HG03457 (cell line): ENCODE data around the gene EMC7.
"Not testable (repeated sequence)": the region's sequence is repeated elsewhere in the genome, so short reads cannot be mapped to it uniquely, and the experiment has no call there.

ENCODE experiments used
- ATAC-seq: cut with Tn5 transposase; IDR thresholded peaks from one replicate; pipeline ENCODE4 v1.9.1; 2021; ENCODE audit warnings: moderate number of reproducible peaks; ENCODE audit not compliant: unreplicated experiment

The EMC7 gene

DNA sequence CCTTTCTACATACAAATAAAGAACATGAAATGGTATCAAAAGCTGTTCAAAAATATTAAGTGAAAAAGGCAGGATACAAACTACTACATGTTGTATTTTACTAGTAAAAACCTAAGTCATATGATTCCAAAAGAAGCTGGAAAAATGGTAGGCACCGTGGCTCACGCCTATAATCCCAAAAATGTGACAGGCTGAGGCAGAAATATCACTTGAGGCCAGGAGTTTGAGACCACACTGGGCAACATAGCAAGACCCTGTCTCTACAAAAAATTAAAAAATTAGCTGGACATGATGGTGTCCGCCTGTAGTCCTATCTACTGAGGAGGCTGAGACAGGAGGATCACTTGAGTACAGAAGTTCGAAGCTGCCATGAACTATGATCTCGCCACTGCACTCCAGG lies 1.7 kb downstream of the EMC7 start:
- no peak for ATAC-seq

DNA sequence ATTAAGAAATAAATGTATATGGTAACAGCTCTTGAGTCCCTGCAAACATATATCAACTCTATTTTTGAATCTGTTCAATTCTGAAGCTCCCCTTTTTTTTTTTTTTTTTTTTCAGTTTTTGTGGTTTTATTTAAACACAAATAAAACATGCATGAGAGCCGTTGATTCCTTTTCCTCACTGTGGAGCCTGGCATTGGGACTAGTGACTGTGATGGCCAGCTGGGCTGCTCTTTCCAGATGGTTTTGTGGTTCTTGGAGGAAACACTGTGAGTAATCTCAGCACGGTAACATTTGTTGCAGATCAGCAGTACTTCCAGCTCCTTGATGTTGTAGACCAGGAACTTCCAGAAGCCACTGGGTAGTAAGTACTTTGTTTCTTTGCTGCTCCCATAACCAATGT lies 15.9 kb downstream of the EMC7 start:
- no peak for ATAC-seq

DNA sequence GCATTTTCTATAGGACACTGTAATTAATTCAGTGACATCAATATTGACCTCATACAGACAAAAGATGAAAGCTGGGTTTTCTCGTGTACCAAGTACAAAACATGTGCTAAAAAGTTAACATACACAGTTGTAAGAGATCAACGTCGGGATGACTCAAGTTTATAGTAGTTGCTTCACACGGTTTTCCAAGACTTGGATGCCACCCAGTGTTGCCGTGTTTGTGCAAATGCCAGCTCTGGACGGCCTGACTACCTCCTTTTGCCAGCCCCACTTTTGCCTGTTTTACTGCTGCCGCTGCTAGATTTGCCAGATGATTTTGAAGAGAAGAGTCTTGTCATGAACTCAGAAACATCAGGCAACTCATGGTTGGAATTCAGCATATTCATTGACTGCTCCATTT lies 17.6 kb downstream of the EMC7 start:
- ATAC-seq = no peak

DNA sequence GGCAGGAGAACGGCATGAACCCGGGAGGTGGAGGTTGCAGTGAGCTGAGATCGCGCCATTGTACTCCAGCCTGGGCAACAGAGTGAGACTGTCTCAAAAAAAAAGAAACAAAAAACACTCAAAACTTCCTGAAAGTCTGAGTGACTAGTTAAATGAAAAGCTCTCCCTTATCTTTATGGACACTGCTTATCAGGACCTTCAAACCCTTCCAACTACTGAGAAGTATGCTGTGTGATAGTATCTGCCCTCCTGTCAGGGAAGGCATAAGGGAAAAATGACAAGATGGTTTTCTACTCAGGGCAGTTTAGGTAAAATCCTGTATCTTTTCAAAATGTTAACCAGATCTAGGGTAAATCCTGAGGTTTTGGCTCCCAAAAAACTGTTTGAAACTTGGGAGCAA lies 21.8 kb downstream of the EMC7 start:
- no peak for ATAC-seq

- ATAC-seq = no peak
Observed at GRCh38 chr15:34078900-34079299, 22.8 kb downstream of the EMC7 start.

DNA sequence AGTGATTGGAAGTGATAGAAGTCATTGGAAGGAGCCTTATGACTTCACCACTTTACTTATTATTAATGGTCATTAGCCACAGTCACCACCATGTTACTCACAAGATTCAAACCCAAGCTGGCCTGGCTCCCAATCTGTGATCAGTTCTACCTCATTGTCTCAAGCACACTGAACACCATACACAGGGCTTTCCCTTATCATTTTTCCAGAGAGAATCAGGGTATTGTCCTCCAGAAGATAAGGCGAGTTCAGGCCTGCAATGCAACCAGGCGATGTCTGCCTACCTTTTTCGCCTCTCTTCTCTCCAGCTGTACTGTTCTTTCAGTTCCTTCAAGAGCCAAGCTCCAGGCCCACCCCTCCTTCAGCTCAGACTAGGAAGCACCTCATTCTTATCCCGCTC lies 24.9 kb downstream of the EMC7 start:
- ATAC-seq = no peak

DNA sequence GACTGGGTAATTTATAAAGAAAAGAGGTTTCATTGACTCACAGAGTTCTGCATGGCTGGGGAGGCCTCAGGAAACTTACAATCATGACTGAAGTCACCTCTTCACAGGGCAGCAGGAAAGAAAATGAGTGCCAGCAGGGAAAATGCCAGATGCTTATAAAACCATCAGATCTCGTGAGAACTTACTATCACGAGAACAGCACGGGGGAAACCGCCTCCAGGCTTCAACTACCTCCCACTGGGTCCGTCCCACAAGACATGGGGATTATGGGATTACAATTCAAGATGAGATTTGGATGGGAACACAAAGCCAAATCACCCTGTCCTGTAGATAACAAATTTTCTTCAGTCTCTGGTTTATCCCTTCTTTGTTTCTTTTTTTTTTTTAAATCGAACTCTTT lies 31.7 kb downstream of the EMC7 start:
- no peak for ATAC-seq

DNA sequence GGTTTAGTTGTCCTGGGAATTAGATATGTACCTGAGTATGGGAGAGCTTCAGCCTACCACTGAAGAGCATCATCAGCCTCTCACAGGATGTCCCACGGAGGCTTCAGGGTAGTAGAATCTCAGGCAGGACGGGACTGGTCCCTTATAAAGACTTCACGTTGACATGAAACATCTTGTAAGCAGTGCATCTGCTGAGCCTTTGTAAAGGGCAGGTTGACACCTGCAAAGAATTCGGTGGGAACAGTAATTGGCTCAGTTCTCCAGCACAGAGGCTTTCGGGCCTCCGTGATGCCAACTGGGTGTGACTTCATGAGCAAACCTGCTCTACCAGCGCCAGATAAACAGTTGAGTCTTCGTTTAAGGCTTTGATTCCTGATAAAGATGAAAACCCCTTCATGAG lies 35.7 kb downstream of the EMC7 start:
- ATAC-seq = no peak

GRCh38 chr15:34065261-34065660 lies 36.4 kb downstream of the EMC7 start:
- no peak for ATAC-seq

- no peak for ATAC-seq
Observed at GRCh38 chr15:34064438-34064837, 37.2 kb downstream of the EMC7 start.

DNA sequence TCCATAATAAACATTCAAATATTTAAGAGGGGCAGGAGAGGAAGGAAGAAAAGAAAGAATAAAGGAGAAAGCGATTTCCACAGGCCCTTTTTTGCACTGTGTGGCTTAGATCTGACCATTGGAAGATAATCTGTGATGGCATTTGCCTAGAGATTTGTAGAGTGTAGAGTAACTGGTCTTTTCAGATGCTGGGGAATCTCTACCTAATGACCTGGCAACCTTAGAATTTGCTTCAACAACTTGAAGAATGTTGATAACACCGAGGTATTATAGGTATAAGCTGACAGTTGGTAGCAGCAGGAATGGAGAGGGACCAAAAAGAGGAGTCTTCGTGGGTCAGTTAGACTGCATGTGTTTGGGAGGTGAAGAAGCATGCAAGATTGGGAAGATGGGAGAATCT lies 41.7 kb downstream of the EMC7 start:
- ATAC-seq = no peak

DNA sequence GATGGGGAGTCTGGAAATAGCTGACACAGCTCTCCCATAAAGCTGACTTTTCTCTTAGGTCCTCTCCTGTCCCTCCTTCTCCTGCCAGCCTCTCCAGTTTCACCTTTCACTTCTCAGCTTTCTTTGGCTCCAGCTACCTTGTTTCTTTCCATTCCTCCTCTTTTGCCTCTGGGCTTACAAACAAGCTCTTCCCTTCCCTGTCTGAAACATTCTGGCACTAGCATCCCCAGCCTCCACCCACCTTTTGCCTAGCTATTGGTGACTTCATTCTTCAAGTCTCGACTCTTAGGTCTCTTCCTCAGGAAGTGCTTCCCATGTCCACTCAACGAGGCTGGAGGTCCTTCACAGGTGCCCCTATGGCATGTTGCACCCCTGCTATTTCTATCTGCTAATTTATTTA lies 42.2 kb downstream of the EMC7 start:
- no peak for ATAC-seq

- no peak for ATAC-seq
Observed at GRCh38 chr15:34056911-34057310, 44.8 kb downstream of the EMC7 start.

DNA sequence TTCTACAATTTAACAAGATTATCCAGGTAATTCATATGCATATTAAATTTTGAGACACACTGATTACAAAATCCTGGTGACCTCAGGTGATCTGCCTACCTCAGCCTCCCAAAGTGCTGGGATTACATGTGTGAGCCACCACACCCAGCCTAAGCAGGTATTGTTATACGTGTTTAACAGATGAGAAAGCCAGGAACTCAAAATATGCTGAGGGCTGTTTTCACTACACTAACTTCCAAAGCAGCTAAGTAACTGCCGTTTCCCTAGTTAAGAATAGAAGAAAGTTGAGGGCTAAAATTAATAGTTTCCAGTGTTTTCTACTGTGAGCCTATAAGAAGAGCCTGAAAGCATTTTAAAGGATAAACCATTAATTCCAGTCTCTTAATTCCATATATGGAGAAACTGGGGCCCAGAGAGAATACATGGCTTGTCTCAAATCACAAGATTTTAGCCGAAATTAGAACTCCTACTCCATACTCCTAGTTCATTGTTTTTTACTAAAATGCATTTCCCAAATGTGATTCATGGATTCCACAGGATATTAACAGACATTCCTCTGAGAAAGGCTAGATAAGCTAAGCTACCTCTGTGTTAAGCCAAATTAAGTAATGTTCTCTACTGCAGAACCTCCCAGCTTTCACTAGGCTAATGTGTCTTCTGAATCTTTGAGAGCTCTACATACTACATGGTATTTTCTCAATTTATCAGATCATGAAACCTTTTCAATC lies 45.6 kb downstream of the EMC7 start:
- no peak for ATAC-seq

GRCh38 chr15:34054081-34054707 lies 47.5 kb downstream of the EMC7 start:
- ATAC-seq = no peak

DNA sequence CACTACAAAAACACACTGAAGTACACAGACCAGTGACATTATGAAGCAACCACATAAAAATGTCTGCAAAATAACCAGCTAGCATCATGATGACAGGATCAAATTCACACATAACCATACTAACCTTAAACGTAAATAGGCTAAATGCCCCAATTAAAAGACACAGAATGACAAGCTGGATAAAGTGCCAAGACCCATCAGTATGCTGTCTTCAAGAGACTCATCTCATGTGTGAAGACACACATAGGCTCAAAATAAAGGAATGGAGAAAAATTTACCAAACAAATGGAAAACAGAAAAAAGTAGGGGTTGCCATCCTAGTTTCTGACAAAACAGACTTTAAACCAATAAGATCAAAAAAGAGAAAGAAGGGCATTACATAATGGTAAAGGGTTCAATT lies 51.3 kb downstream of the EMC7 start:
- not testable (repeated sequence) for ATAC-seq

DNA sequence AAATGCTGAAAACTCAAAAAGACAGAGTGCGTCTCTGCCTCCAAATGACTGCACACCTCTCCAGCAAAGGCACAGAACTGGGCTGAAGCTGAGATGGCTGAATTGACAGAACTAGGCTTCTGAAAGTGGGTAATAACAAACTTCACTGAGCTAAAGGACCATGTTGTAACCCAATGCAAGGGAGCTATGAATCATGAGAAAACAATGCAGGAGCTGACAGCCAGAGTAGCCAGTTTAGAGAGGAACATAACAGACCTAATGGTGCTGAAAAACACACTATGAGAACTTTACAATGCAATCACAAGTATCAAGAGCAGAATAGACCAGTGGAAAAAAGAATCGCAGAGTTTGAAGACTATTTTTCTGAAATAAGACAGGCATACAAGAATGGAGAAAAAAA lies 52.5 kb downstream of the EMC7 start:
- ATAC-seq = no peak

- no peak for ATAC-seq
Observed at GRCh38 chr15:34047893-34048775, 53.5 kb downstream of the EMC7 start.

- ATAC-seq = no peak
Observed at GRCh38 chr15:34046471-34047145, 55.1 kb downstream of the EMC7 start.

GRCh38 chr15:34043813-34044212 lies 57.8 kb downstream of the EMC7 start:
- ATAC-seq = no peak

DNA sequence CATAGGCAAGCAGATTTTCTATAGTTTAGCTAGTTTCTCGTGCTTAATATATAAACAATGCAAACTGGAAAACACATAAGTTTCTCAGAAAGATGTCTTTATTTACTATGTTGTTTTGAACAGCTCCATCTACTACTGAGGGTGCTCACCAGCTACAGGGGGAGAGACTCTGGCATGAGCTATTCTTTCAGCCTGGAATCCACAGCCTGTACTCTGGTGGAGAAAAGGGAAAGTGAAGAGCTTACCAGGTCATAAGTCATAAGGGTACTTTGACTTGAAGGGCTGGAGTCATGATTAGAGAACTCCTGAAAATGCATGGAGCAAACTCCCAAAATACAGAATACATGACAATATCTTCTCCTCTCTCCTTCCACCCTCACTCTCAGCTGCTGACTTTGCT lies 58.3 kb downstream of the EMC7 start:
- no peak for ATAC-seq

DNA sequence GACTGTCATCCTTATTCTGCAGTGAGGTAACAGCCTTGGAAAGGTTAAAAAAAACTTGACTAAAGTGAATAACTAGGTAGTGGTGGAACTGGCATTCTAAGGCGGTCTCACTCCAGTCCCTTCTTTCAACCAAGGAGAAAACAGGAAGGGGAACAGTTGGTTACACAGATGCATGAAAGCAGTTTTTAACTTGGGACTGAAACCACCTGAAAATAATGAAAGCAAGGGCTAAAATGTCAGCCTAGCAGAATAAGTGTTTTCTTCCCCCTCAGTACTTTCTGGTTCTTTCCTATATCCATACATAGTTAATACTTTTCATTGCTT lies 61.9 kb downstream of the EMC7 start:
- ATAC-seq = no peak
